GM12878 (cell line): Measurements from ENCODE around the gene KRT80.

Source experiments
- JUND ChIP-seq: IDR thresholded peaks from 2 replicates; pipeline ENCODE4 v1.6.1; 2012; ENCODE audit warnings: low read depth, mild to moderate bottlenecking, low read length, improper control_type of control experiment, moderate library complexity
- KDM1A ChIP-seq: fragments of 200-600 bp; sonication (generic); IDR thresholded peaks from 2 replicates; pipeline ENCODE4 v1.6.1; 2016; ENCODE audit warnings: borderline replicate concordance
- NFIC ChIP-seq: IDR thresholded peaks from 2 replicates; pipeline ENCODE4 v1.6.1; 2012; ENCODE audit warnings: low read depth, mild to moderate bottlenecking, inconsistent platforms, low read length, moderate library complexity
- TF ChIP-seq, protein P1 (sequence below): IDR thresholded peaks from 2 replicates; pipeline ENCODE4 v1.6.1; 2011; ENCODE audit warnings: borderline replicate concordance, low read depth, mild to moderate bottlenecking, moderate library complexity, low read length; ENCODE audit not compliant: insufficient read depth, poor library complexity, severe bottlenecking

DNA sequence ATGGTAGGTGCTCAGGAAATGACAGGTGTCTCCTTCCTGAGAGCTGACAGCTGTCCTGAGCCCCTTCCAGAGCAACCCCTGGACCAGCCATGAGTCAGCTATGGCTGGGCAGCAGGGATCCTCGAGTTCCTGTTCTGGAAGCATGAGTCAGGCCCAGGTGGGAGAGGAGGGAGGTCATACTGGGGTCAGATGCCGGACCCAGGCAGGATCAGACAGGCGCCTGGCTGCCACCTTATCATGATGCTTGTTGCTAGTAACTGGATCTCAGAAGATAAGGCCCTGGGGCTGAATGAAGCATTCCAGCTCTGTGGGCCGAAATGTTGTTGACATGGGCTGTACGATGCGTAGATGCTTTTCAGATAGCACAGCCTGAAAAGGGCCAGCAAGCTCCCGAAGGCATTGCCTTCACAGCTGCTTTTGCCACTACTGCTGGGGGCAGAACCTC lies 23.8 kb upstream of the KRT80 start:
- TF ChIP-seq JUND (no peak), NFIC (no peak), KDM1A (no peak)
- TF ChIP-seq, protein P1, sequence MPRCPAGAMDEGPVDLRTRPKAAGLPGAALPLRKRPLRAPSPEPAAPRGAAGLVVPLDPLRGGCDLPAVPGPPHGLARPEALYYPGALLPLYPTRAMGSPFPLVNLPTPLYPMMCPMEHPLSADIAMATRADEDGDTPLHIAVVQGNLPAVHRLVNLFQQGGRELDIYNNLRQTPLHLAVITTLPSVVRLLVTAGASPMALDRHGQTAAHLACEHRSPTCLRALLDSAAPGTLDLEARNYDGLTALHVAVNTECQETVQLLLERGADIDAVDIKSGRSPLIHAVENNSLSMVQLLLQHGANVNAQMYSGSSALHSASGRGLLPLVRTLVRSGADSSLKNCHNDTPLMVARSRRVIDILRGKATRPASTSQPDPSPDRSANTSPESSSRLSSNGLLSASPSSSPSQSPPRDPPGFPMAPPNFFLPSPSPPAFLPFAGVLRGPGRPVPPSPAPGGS, result no peak
